GM12878 (cell line): Measurements from ENCODE around the gene DENND1B. TPM values are rescaled to one million over a fixed set of nuclear protein-coding genes. Genes with fewer than 3 reads are reported as not detected.

Experiments used
- ATAC-seq: fragments of 200-7000 bp; cut with Tn5 transposase; 3 replicates; pipeline ENCODE4 v1.9.1; 2020; ENCODE audit warnings: mild to moderate bottlenecking, moderate library complexity
- BruUV-seq: library from RNA; stranded (reverse); fragments of 400-500 nt; replicated peaks from 2 replicates; lab custom pipeline; 2021; lab: Mats Ljungman, UMichigan
- CTCF ChIA-PET: fragments of 300-600 bp; sonication (Branson Sonifier 250); formaldehyde crosslinking; extraction: SDS; loops from one replicate; lab custom pipeline; 2021; ENCODE audit warnings: inconsistent platforms; lab: Yijun Ruan, JAX
- POLR2A ChIA-PET: fragments of 350-600 bp; formaldehyde crosslinking; extraction: SDS; loops from one replicate; lab custom pipeline; 2021; ENCODE audit warnings: inconsistent platforms; lab: Charles Lee
- RAD21 ChIA-PET: fragments of 300-600 bp; sonication (Branson Sonifier 250); formaldehyde crosslinking; loops from one replicate; lab custom pipeline; 2023; ENCODE audit warnings: antibody characterized with exemption; ENCODE audit not compliant: unreplicated experiment; lab: Charles Lee
- SMC1A ChIA-PET: fragments of 300-600 bp; sonication (Branson Sonifier 250); formaldehyde crosslinking; loops from one replicate; lab custom pipeline; 2023; ENCODE audit not compliant: unreplicated experiment, uncharacterized antibody; lab: Charles Lee
- DNase-seq: peaks from one replicate; pipeline ENCODE4 v3.0.0-alpha.2; 2011; ENCODE audit warnings: low read depth, low spot score
- FAIRE-seq: peaks from 3 replicates; lab custom pipeline; 2011; peaks lifted over from hg19 to GRCh38; lab: Jason Lieb, UNC
- H2AFZ ChIP-seq: 2 replicates; pipeline ENCODE4 v1.6.0; 2011; ENCODE audit warnings: low read depth, low read length, control low read depth; ENCODE audit not compliant: control insufficient read depth
- H3K27ac ChIP-seq: 2 replicates; pipeline ENCODE4 v1.5.1; 2011; ENCODE audit warnings: control low read depth; ENCODE audit not compliant: control insufficient read depth, insufficient read depth
- H3K27me3 ChIP-seq, 2 experiments: replicated peaks in 1 of 2; 2 replicates each; pipeline versions ENCODE4 v1.6.0 to v1.6.1; 2011; ENCODE audit warnings: low read length in 1 of 2; ENCODE audit not compliant: control insufficient read depth in 2 of 2, insufficient read depth in 2 of 2
- H3K36me3 ChIP-seq, 2 experiments: 2 replicates each; pipeline ENCODE4 v1.5.1; 2011; ENCODE audit warnings: low read length in 1 of 2; ENCODE audit not compliant: control insufficient read depth in 2 of 2, insufficient read depth in 2 of 2
- H3K4me1 ChIP-seq: 2 replicates; pipeline ENCODE4 v1.6.1; 2011; ENCODE audit warnings: mild to moderate bottlenecking, low read length, moderate library complexity, mixed read lengths; ENCODE audit not compliant: control insufficient read depth, insufficient read depth
- H3K4me2 ChIP-seq: 2 replicates; pipeline ENCODE4 v1.6.0; 2011; ENCODE audit warnings: control low read depth; ENCODE audit not compliant: control insufficient read depth, insufficient read depth
- H3K4me3 ChIP-seq: fragments of 200-600 bp; sonication (generic); 2 replicates; pipeline ENCODE4 v1.5.1; 2016
- H3K79me2 ChIP-seq: 2 replicates; pipeline ENCODE4 v1.6.0; 2011; ENCODE audit warnings: low read length; ENCODE audit not compliant: control insufficient read depth, insufficient read depth
- H3K9ac ChIP-seq: 2 replicates; pipeline ENCODE4 v1.8.0; 2011; ENCODE audit warnings: low read length, control low read depth, mixed read lengths; ENCODE audit not compliant: control insufficient read depth, insufficient read depth
- H3K9me3 ChIP-seq: replicated peaks from 3 replicates; pipeline ENCODE4 v1.5.1; 2011; ENCODE audit warnings: mild to moderate bottlenecking, low read length; ENCODE audit not compliant: control insufficient read depth, insufficient read depth
- H4K20me1 ChIP-seq: 2 replicates; pipeline ENCODE4 v1.6.0; 2011; ENCODE audit not compliant: control insufficient read depth, insufficient read depth
- BMI1 ChIP-seq: fragments of 450-650 bp; IDR thresholded peaks from 2 replicates; pipeline ENCODE4 v1.6.1; 2016; ENCODE audit warnings: mild to moderate bottlenecking, moderate library complexity, borderline replicate concordance
- CEBPZ ChIP-seq: fragments of 150-350 bp; IDR thresholded peaks from 2 replicates; pipeline ENCODE4 v1.6.1; 2016; ENCODE audit warnings: low read depth, low read length
- E2F8 ChIP-seq: fragments of 450-650 bp; IDR thresholded peaks from 2 replicates; pipeline ENCODE4 v1.6.1; 2018; ENCODE audit warnings: mild to moderate bottlenecking, low read depth, moderate library complexity; ENCODE audit not compliant: partially characterized antibody
- KDM1A ChIP-seq: fragments of 200-600 bp; sonication (generic); IDR thresholded peaks from 2 replicates; pipeline ENCODE4 v1.6.1; 2016; ENCODE audit warnings: borderline replicate concordance
- SP1 ChIP-seq: IDR thresholded peaks from one replicate; pipeline ENCODE4 v1.6.1; 2011; ENCODE audit warnings: low read depth, low read length
- ZNF592 ChIP-seq: fragments of 450-650 bp; IDR thresholded peaks from 2 replicates; pipeline ENCODE4 v1.6.1; 2017; ENCODE audit warnings: mild to moderate bottlenecking, moderate library complexity
- WGBS: methylation state at CpG from one replicate; pipeline ENCODE4 v1.1.6; 2016; ENCODE audit warnings: low lambda C conversion rate; ENCODE audit not compliant: insufficient replicate concordance, insufficient coverage; ENCODE audit errors: missing lambda C conversion rate; 5-methylcytosine and 5-hydroxymethylcytosine counted together
- in situ Hi-C: fragments of 300-500 bp; cut with MboI; formaldehyde crosslinking; loops from 9 replicates; pipeline ENCODE4 v1.14.3; 2018; ENCODE audit warnings: mixed read lengths
- intact Hi-C: fragments of 100-400 bp; cut with micrococcal nuclease; formaldehyde crosslinking; loops from one replicate; pipeline ENCODE4 v1.14.2; 2022; ENCODE audit not compliant: unreplicated experiment
- polyA plus RNA-seq, 11 experiments: library from polyadenylated mRNA; depleted of rRNA in 4 of 11; unstranded in 6 of 11; stranded (reverse) in 5 of 11; fragments of >200 nt; fragmentation: Nextera tagmentation in 4 of 11; fragmentation: Illumina TruSeq in 1 of 11; extraction: Ambion mirVana in 4 of 11; extraction: Trizol in 1 of 11; gene quantifications; 1 replicate in 1 of 11; 2 replicates in 10 of 11; pipeline versions ENCODE4 v1.2.1 to v1.2.3, GENCODE V29; 2011 to 2016; ENCODE audit warnings: inconsistent platforms in 2 of 11, missing spikeins in 2 of 11, low read depth in 1 of 11
- total RNA-seq, 4 experiments: library from RNA; depleted of rRNA in 3 of 4; stranded (reverse); fragments of >200 nt in 3 of 4; fragmentation: Illumina TruSeq in 1 of 4; extraction: Trizol in 1 of 4; gene quantifications; 2 replicates each; pipeline versions ENCODE4 v1.2.1 to v1.2.3, GENCODE V29; 2013 to 2021
- TF ChIP-seq, protein P1 (sequence below): fragments of 150-350 bp; IDR thresholded peaks from 2 replicates; pipeline ENCODE4 v1.6.1; 2014; ENCODE audit warnings: mild to moderate bottlenecking, low read depth, low read length

The DENND1B gene
- total and polyA plus RNA-seq, 10 of the 15 experiments (the other 5 are each of a cell fraction or from before 2014, with no cell fraction given): 1.7 to 10.7 (median 8.0) TPM

DNA sequence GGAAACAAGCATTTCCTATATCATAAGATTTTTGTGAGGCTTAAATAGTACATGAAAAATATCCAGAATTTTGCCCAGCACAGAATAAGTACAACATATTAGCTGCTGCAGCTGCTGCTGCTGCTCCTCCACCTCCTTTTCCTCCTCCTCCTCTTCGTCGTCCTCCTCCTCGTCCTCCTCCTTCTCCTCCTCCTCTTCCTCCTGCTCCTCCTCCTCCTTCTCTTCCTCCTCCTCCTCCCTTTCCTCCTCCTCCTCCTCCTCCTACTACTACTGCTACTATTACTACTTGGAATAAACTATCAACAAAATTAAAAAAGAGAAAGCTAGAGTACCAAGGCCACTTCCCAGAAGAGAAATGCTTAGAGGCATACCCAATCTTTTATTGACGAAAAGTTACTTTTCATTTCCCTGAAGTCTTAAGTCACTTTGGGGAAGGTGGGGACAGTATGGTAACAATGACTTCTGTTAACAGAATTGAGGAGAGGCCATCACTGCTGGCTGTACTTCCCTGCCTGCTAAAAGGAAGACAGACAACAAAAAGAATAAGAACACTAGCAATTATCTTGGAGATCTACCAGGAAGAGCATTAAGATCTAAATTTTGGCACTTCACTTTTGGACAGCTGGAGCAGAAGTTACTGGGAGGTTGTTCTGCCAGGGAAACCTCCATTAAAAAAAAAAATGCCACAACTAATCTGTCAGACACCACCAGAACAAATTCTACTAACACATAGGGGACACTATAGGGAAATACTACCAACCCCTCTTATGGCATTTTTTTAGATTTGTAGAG lies 7.1 kb downstream of the DENND1B start (continued):
- TF ChIP-seq ZNF592: no peak
- no peak for TF ChIP-seq SP1
- TF ChIP-seq, protein P1, sequence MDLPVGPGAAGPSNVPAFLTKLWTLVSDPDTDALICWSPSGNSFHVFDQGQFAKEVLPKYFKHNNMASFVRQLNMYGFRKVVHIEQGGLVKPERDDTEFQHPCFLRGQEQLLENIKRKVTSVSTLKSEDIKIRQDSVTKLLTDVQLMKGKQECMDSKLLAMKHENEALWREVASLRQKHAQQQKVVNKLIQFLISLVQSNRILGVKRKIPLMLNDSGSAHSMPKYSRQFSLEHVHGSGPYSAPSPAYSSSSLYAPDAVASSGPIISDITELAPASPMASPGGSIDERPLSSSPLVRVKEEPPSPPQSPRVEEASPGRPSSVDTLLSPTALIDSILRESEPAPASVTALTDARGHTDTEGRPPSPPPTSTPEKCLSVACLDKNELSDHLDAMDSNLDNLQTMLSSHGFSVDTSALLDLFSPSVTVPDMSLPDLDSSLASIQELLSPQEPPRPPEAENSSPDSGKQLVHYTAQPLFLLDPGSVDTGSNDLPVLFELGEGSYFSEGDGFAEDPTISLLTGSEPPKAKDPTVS: no peak

GRCh38 chr1:197763769-197764168 lies 11.5 kb downstream of the DENND1B start:
- H3K27me3 ChIP-seq: no peaks in the 10 kb centered on the region
- H4K20me1 ChIP-seq: no peaks in the 10 kb centered on the region
- no peak overlapping the region for H3K9ac ChIP-seq
- H3K27ac ChIP-seq: no peak overlapping the region
- no peak overlapping the region for H3K4me3 ChIP-seq
- DNase-seq (no peak), FAIRE-seq (no peak), ATAC-seq (no peak)
- intact Hi-C loops: no loop called here
- no TSS peak for BruUV-seq
- WGBS: 21% methylated on average over 4 of the region's 4 CpGs
- H3K9me3 ChIP-seq: no peaks in the 10 kb centered on the region
- CTCF ChIA-PET: interaction anchor here (0.6 to 1.0 kb wide), 3 partner anchors 10 to 1059 kb away, joined by 3 to 4 read pairs (median 3); no protein-coding TSS in a partner anchor
- H3K4me1 ChIP-seq: peaks cover 6% of the 10 kb centered on the region; the same call in 1 of the 2 replicates
- H3K4me2 ChIP-seq: no peak overlapping the region
- SMC1A ChIA-PET: interaction anchor here (1.0 kb wide), 2 partner anchors 19 to 69 kb away, joined by 3 read pairs; no protein-coding TSS in a partner anchor
- in situ Hi-C loops: no loop called here
- no peaks in the 10 kb centered on the region for H3K36me3 ChIP-seq
- POLR2A ChIA-PET: no interaction called here
- RAD21 ChIA-PET: interaction anchor here (1.1 to 1.5 kb wide), 2 partner anchors 45 to 144 kb away, joined by 3 to 5 read pairs; no protein-coding TSS in a partner anchor
- H3K79me2 ChIP-seq: no peaks in the 10 kb centered on the region
- no peak overlapping the region for H2AFZ ChIP-seq
- TF ChIP-seq CEBPZ (no peak), BMI1 (no peak), KDM1A (no peak), E2F8 (no peak)
